Measurements from ENCODE around the gene MYRFL. TPM values are rescaled to one million over a fixed set of nuclear protein-coding genes. Genes with fewer than 3 reads are reported as not detected.

Gene MYRFL
- polyA plus RNA-seq, 1 donor from 2014 or later, result not detected

DNA sequence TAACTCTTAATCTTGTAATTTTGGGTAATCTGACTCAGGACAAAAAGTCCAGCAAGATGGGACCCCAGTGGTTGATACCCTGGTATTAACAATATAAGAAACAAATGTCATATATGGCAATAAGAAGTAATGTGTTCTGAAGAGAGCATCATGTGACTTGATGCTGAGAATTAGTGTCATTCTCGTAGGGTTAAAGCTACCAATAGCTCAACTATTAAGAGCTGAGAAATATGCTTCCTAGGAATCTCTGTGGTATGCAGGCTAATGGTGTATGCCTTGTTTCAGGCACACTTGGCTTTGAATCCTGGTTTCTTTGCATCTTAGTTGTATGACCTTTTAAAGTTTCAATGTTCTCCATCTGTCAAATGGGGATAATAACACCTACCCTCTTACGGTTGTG, 9.1 kb downstream of the MYRFL start:
- H3K4me2 ChIP-seq (ENCODE audit: low read length), result no peak overlapping the region
- no peak overlapping the region for H3K9ac ChIP-seq (ENCODE audit: low read length)
- no peak for TF ChIP-seq EZH2 (IDR thresholded peaks at IDR 0.05; ENCODE audit: borderline replicate concordance, insufficient read depth, low read length, poor library complexity, severe bottlenecking)
- no peak for TF ChIP-seq TAF1 (IDR thresholded peaks at IDR 0.05; ENCODE audit: low read depth)
- TF ChIP-seq REST (IDR thresholded peaks at IDR 0.05; ENCODE audit: borderline replicate concordance), result no peak
- no peak for TF ChIP-seq POLR2AphosphoS5 (IDR thresholded peaks at IDR 0.05)
- TF ChIP-seq MXI1 (conservative IDR thresholded peaks at IDR 0.05; ENCODE audit: poor library complexity, severe bottlenecking), result no peak
- TF ChIP-seq CTCF (IDR thresholded peaks at IDR 0.05; ENCODE audit: poor library complexity, severe bottlenecking), result no peak
- no peak for TF ChIP-seq SMC3 (conservative IDR thresholded peaks at IDR 0.05; ENCODE audit: poor library complexity)
- TF ChIP-seq RAD21 (conservative IDR thresholded peaks at IDR 0.05), result no peak
- no peak for TF ChIP-seq EP300 (conservative IDR thresholded peaks at IDR 0.05; ENCODE audit: poor library complexity, severe bottlenecking)
- H3K9me3 ChIP-seq (ENCODE audit: low read length), result no peaks in the 10 kb centered on the region
- no peak overlapping the region for H3K4me3 ChIP-seq (ENCODE audit: low read length)
- no peak overlapping the region for H2AFZ ChIP-seq (ENCODE audit: low read depth, low read length)
- no peak overlapping the region for H3K27ac ChIP-seq (ENCODE audit: low read length)
- H3F3A ChIP-seq (ENCODE audit: insufficient read depth, low read length, poor library complexity, severe bottlenecking), result no peaks in the 10 kb centered on the region
- no peaks in the 10 kb centered on the region for H3K79me2 ChIP-seq (replicated peaks; ENCODE audit: insufficient read depth, low read length)
- no peaks in the 10 kb centered on the region for H4K20me1 ChIP-seq (ENCODE audit: insufficient read depth)
- H3K36me3 ChIP-seq (ENCODE audit: insufficient read depth, low read length), result no peaks in the 10 kb centered on the region
- H3K27me3 ChIP-seq (ENCODE audit: insufficient read depth, low read depth, low read length), result no peaks in the 10 kb centered on the region
- H3K9me2 ChIP-seq (ENCODE audit: insufficient read depth, low read length), result no peaks in the 10 kb centered on the region

DNA sequence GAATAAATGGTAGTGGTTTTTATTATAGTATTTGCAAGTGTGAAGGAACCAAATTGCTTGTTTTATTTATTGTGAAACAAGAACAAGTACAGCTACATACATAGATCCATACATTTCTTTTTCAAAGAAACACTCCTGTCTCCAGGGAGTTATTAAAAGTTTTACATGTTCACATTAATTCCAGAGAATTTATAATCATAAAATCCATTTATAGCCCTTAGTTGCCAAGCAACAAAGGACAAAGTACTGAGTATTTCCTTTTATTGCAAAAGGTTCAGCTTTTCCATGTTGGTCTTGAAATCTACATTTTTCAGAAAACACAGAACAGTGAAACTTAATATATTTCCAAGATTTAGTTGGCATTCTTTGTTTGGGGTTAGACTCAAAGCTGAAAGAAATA, 9.5 kb downstream of the MYRFL start:
- Histone ChIP-seq H3K36me3 (ENCODE audit: insufficient read depth, low read length) (no peaks in the 10 kb centered on the region), H3K9me2 (ENCODE audit: insufficient read depth, low read length) (no peaks in the 10 kb centered on the region), H3K79me2 (replicated peaks; ENCODE audit: insufficient read depth, low read length) (no peaks in the 10 kb centered on the region), H3K9me3 (ENCODE audit: low read length) (no peaks in the 10 kb centered on the region), H3K27me3 (ENCODE audit: insufficient read depth, low read depth, low read length) (no peaks in the 10 kb centered on the region), H3F3A (ENCODE audit: insufficient read depth, low read length, poor library complexity, severe bottlenecking) (no peaks in the 10 kb centered on the region), H4K20me1 (ENCODE audit: insufficient read depth) (no peaks in the 10 kb centered on the region), H3K4me3 (ENCODE audit: low read length) (no peak overlapping the region), H2AFZ (ENCODE audit: low read depth, low read length) (no peak overlapping the region), H3K9ac (ENCODE audit: low read length) (no peak overlapping the region), H3K4me2 (ENCODE audit: low read length) (no peak overlapping the region), H3K27ac (ENCODE audit: low read length) (no peak overlapping the region)
- TF ChIP-seq SMC3 (conservative IDR thresholded peaks at IDR 0.05; ENCODE audit: poor library complexity), result no peak
- TF ChIP-seq MXI1 (conservative IDR thresholded peaks at IDR 0.05; ENCODE audit: poor library complexity, severe bottlenecking), result no peak
- no peak for TF ChIP-seq CTCF (IDR thresholded peaks at IDR 0.05; ENCODE audit: poor library complexity, severe bottlenecking)
- TF ChIP-seq TAF1 (IDR thresholded peaks at IDR 0.05; ENCODE audit: low read depth), result no peak
- TF ChIP-seq EP300 (conservative IDR thresholded peaks at IDR 0.05; ENCODE audit: poor library complexity, severe bottlenecking), result no peak
- TF ChIP-seq RAD21 (conservative IDR thresholded peaks at IDR 0.05), result no peak
- no peak for TF ChIP-seq REST (IDR thresholded peaks at IDR 0.05; ENCODE audit: borderline replicate concordance)
- TF ChIP-seq EZH2 (IDR thresholded peaks at IDR 0.05; ENCODE audit: borderline replicate concordance, insufficient read depth, low read length, poor library complexity, severe bottlenecking), result no peak
- no peak for TF ChIP-seq POLR2AphosphoS5 (IDR thresholded peaks at IDR 0.05)
